Mesenchymal stem cell (in vitro differentiated cells and primary cell): ENCODE results near the gene C10orf90.

ENCODE experiments used
- DNase-seq: peaks from one replicate; pipeline ENCODE4 v3.0.0-alpha.2; 2013
- H2AFZ ChIP-seq: one replicate; pipeline ENCODE4 v1.6.1; 2013; ENCODE audit warnings: low read depth, mild to moderate bottlenecking, control low read depth, inconsistent platforms, low read length, moderate library complexity
- H2AK5ac ChIP-seq: 2 replicates; pipeline ENCODE4 v1.6.1; 2013; ENCODE audit warnings: low read length, moderate library complexity, mild to moderate bottlenecking, inconsistent platforms; ENCODE audit not compliant: severe bottlenecking
- H2BK120ac ChIP-seq: one replicate; pipeline ENCODE4 v1.6.1; 2013; ENCODE audit warnings: low read depth, mild to moderate bottlenecking, inconsistent platforms, low read length, moderate library complexity
- H2BK12ac ChIP-seq, 2 experiments: one replicate each; pipeline ENCODE4 v1.6.1; 2013; ENCODE audit warnings: inconsistent platforms in 2 of 2, low read length in 2 of 2, mild to moderate bottlenecking in 2 of 2, moderate library complexity in 2 of 2, control low read depth in 1 of 2
- H2BK15ac ChIP-seq: one replicate; pipeline ENCODE4 v1.6.1; 2013; ENCODE audit warnings: mild to moderate bottlenecking, low read depth, inconsistent platforms; ENCODE audit not compliant: poor library complexity, severe bottlenecking
- H2BK5ac ChIP-seq: 2 replicates; pipeline ENCODE4 v1.6.1; 2013; ENCODE audit warnings: low read depth, mild to moderate bottlenecking, low read length, control low read depth, inconsistent platforms; ENCODE audit not compliant: poor library complexity, severe bottlenecking
- H3K14ac ChIP-seq, 2 experiments: one replicate each; pipeline ENCODE4 v1.6.1; 2013; ENCODE audit warnings: inconsistent platforms in 2 of 2, low read length in 2 of 2, control low read depth in 1 of 2, mild to moderate bottlenecking in 1 of 2, moderate library complexity in 1 of 2
- H3K18ac ChIP-seq, 2 experiments: one replicate each; pipeline ENCODE4 v1.6.1; 2013; ENCODE audit warnings: inconsistent platforms in 2 of 2, low read length in 2 of 2, control low read depth in 1 of 2, low read depth in 1 of 2, mild to moderate bottlenecking in 1 of 2
- H3K23ac ChIP-seq, 2 experiments: one replicate each; pipeline ENCODE4 v1.6.1; 2013; ENCODE audit warnings: inconsistent platforms in 2 of 2, low read length in 2 of 2, mild to moderate bottlenecking in 2 of 2, moderate library complexity in 2 of 2, control low read depth in 1 of 2
- H3K27ac ChIP-seq: 2 replicates; pipeline ENCODE4 v1.5.1; 2013; ENCODE audit warnings: mild to moderate bottlenecking, moderate library complexity, low read length, control low read depth, inconsistent platforms; ENCODE audit not compliant: poor library complexity, severe bottlenecking
- H3K27me3 ChIP-seq, 2 experiments: 2 replicates each; pipeline versions ENCODE4 v1.6.1 to v1.7.0; 2013; ENCODE audit warnings: low read length in 2 of 2, mild to moderate bottlenecking in 2 of 2, moderate library complexity in 2 of 2, control low read depth in 1 of 2, inconsistent platforms in 1 of 2; ENCODE audit not compliant: control insufficient read depth in 1 of 2, insufficient read depth in 1 of 2
- H3K36me3 ChIP-seq, 2 experiments: 2 replicates each; pipeline versions ENCODE4 v1.6.1 to v1.7.0; 2013; ENCODE audit warnings: low read length in 2 of 2, control low read depth in 1 of 2, inconsistent platforms in 1 of 2, low read depth in 1 of 2, mild to moderate bottlenecking in 1 of 2; ENCODE audit not compliant: insufficient read depth in 2 of 2, control insufficient read depth in 1 of 2
- H3K4ac ChIP-seq, 2 experiments: one replicate each; pipeline ENCODE4 v1.6.1; 2013; ENCODE audit warnings: inconsistent platforms in 2 of 2, low read length in 2 of 2, mild to moderate bottlenecking in 2 of 2, moderate library complexity in 2 of 2, control low read depth in 1 of 2, low read depth in 1 of 2
- H3K4me1 ChIP-seq: 2 replicates; pipeline ENCODE4 v1.6.1; 2013; ENCODE audit warnings: low read depth, low read length, control low read depth; ENCODE audit not compliant: control insufficient read depth, insufficient read depth
- H3K4me2 ChIP-seq: 2 replicates; pipeline ENCODE4 v1.6.1; 2013; ENCODE audit warnings: low read length, mild to moderate bottlenecking, inconsistent platforms; ENCODE audit not compliant: poor library complexity, severe bottlenecking
- H3K4me3 ChIP-seq, 2 experiments: 2 replicates each; pipeline versions ENCODE4 v1.5.1 to v1.7.0; 2013; ENCODE audit warnings: low read length in 2 of 2, mild to moderate bottlenecking in 2 of 2, control low read depth in 1 of 2, low read depth in 1 of 2; ENCODE audit not compliant: insufficient read depth in 1 of 2
- H3K79me1 ChIP-seq: replicated peaks from 2 replicates; pipeline ENCODE4 v1.6.1; 2013; ENCODE audit warnings: mild to moderate bottlenecking, control low read depth, low read length, inconsistent platforms; ENCODE audit not compliant: poor library complexity, severe bottlenecking
- H3K9ac ChIP-seq: 2 replicates; pipeline ENCODE4 v1.7.0; 2013; ENCODE audit warnings: mild to moderate bottlenecking, low read length, moderate library complexity
- H3K9me3 ChIP-seq: 2 replicates; pipeline ENCODE4 v1.7.0; 2013; ENCODE audit warnings: mild to moderate bottlenecking, low read length; ENCODE audit not compliant: control insufficient read depth
- H4K8ac ChIP-seq: one replicate; pipeline ENCODE4 v1.6.1; 2013; ENCODE audit warnings: inconsistent platforms, mild to moderate bottlenecking, low read length, moderate library complexity
- H4K91ac ChIP-seq: one replicate; pipeline ENCODE4 v1.6.1; 2013; ENCODE audit warnings: mild to moderate bottlenecking, low read length, inconsistent platforms
- WGBS: methylation state at CpG from one replicate; pipeline ENCODE4 v1.1.7; 2013; ENCODE audit warnings: mixed read lengths; 5-methylcytosine and 5-hydroxymethylcytosine counted together

The C10orf90 gene

DNA sequence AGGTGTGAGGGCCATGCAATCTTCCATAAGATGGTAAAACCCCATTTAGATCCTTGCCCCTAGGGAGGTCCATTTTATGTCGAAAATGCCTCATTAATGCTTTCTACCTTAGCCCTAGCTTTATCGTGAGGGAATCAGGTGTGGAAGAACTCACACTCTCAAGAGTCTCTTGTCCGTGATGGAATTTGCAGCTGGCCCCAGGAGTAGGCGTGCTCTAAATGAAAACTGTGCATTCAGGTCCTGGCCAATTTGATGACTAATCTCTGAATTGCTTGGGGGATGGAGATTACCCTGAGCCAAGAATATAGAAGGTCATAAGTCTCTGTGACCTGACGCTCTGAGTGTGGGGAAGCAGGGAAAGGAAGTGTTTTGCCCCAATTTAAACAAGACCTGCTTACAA is 6.6 kb downstream of the C10orf90 start:
- WGBS: 15% methylated on average over 5 of the region's 5 CpGs
- Histone ChIP-seq H3K9me3 (no peaks in the 10 kb centered on the region), H2BK5ac (no peak overlapping the region), H3K4me3 (peak overlapping the region in 1 of 2 experiments; percentile 34), H3K18ac (peak overlapping the region; percentile 69 to 94), H2BK15ac (peak overlapping the region; percentile 13), H3K27me3 (peaks cover 0 to 5% of the 10 kb centered on the region in 2 experiments), H2BK12ac (peak overlapping the region; percentile 47 to 90), H3K79me1 (no peaks in the 10 kb centered on the region), H2BK120ac (peak overlapping the region; percentile 66), H3K27ac (no peak overlapping the region), H3K23ac (no peak overlapping the region), H3K4ac (peak overlapping the region in 1 of 2 experiments; percentile 98), H4K91ac (peak overlapping the region; percentile 74), H3K36me3 (no peaks in the 10 kb centered on the region), H3K4me2 (no peak overlapping the region), H2AK5ac (no peak overlapping the region), H3K14ac (no peak overlapping the region), H3K4me1 (no peaks in the 10 kb centered on the region), H4K8ac (no peak overlapping the region), H2AFZ (no peak overlapping the region), H3K9ac (peak overlapping the region; percentile 81)
- DNase-seq: peak; percentile 94

DNA sequence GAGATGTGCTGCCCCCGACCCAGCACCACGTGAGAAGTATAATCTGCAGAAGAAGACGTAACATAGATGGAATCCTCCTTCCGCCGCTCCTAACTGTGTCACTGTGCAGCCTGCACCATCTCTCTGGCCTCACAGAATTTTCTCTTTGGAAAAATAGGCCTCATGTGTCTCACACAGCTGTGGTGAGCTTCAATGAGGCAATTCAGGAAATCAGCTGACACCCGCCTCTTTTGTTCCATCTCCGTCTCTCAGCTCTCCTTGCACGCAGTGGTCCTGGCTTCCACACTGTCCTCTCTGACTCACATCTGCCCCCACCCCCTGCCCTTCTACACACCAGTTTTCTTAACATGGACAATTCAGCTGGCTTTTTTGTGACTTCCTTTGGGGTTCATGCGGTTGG is 7.2 kb downstream of the C10orf90 start:
- 17% methylated on average over 8 of the region's 9 CpGs for WGBS
- H3K4me2 ChIP-seq: no peak overlapping the region
- no peak overlapping the region for H3K27ac ChIP-seq
- H2BK12ac ChIP-seq: peak overlapping the region in 1 of 2 experiments; percentile 99
- no peaks in the 10 kb centered on the region for H3K36me3 ChIP-seq
- H3K4me1 ChIP-seq: no peaks in the 10 kb centered on the region
- no peak overlapping the region for H2AK5ac ChIP-seq
- no peak overlapping the region for H2BK15ac ChIP-seq
- H3K79me1 ChIP-seq: no peaks in the 10 kb centered on the region
- no peak overlapping the region for H3K23ac ChIP-seq
- DNase-seq: peak; percentile 100
- H2AFZ ChIP-seq: no peak overlapping the region
- H3K4ac ChIP-seq: peak overlapping the region; percentile 85 to 96
- H2BK5ac ChIP-seq: no peak overlapping the region
- H2BK120ac ChIP-seq: peak overlapping the region; percentile 99
- peak overlapping the region; percentile 86 for H3K9ac ChIP-seq
- H4K91ac ChIP-seq: peak overlapping the region; percentile 94
- H4K8ac ChIP-seq: no peak overlapping the region
- H3K27me3 ChIP-seq: peaks cover 0 to 5% of the 10 kb centered on the region in 2 experiments
- H3K9me3 ChIP-seq: no peaks in the 10 kb centered on the region
- H3K14ac ChIP-seq: no peak overlapping the region
- H3K4me3 ChIP-seq: peak overlapping the region in 1 of 2 experiments; percentile 1
- peak overlapping the region in 1 of 2 experiments; percentile 94 for H3K18ac ChIP-seq

DNA sequence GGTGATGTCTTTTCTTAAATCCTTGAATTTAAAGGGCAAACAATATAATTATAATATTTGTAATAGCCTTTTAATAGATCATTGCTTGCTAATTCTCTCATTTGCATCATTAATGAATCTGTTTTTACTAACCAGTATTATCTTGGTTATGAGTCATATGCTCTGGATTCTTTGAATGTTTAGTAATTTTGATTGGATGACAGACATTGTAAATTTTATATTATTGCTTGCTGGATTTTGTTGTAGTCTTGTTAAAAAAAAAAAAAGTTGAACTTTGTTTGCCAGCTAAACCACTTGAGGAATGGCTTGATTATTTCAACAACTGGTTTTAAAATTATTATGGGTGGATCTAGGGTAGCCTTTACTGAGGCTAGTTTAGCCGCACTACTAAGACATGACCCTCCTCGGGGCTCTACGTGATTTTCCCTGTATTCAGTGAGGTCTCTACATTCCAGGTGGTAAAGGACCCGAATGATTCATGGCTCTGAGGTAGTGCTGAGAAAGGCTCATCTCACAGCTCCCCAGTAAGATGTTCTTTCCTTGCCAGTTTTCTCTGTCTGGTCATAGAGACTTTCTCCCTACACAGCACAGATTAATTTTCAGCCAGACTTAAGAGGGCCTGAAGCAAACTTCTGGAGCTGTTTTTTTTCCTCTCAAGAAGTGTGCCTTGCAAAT is 8.5 kb downstream of the C10orf90 start:
- Histone ChIP-seq H2BK15ac (no peak overlapping the region), H2BK5ac (no peak overlapping the region), H3K9ac (peak overlapping the region; percentile 86), H4K91ac (peak overlapping the region; percentile 94), H4K8ac (no peak overlapping the region), H3K4me3 (no peak overlapping the region), H3K79me1 (no peaks in the 10 kb centered on the region), H3K23ac (no peak overlapping the region), H2BK120ac (peak overlapping the region; percentile 99), H3K18ac (peak overlapping the region; percentile 94 to 95), H3K4me1 (no peaks in the 10 kb centered on the region), H3K27ac (no peak overlapping the region), H3K4ac (peak overlapping the region; percentile 43 to 96), H3K27me3 (peaks cover 0 to 5% of the 10 kb centered on the region in 2 experiments), H3K36me3 (no peaks in the 10 kb centered on the region), H2BK12ac (no peak overlapping the region), H3K4me2 (no peak overlapping the region), H3K9me3 (no peaks in the 10 kb centered on the region), H3K14ac (no peak overlapping the region), H2AK5ac (no peak overlapping the region), H2AFZ (no peak overlapping the region)
- 51% methylated on average over 4 of the region's 4 CpGs for WGBS
- peak; percentile 84 for DNase-seq

DNA sequence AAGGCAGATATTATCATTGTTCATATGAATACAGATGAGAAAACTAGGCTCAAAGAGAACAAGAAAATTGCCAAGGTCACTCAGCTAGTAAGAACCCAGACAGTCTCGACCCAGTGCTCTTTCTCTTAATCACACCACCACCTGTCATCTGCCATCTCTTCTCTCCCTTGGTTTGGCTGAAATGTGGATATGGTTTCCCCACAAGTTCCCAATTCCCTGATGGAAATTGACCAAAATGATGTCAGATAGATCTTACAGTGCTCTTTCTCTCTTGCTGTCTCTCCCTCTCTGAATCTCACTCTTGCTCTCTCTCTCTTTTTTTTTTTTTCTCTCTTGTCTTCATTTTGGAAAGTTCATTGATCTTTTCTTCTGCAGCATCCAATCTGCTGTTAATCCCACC is 9.1 kb downstream of the C10orf90 start:
- peak overlapping the region; percentile 11 to 85 for H2BK12ac ChIP-seq
- no peak overlapping the region for H4K8ac ChIP-seq
- H3K36me3 ChIP-seq: no peaks in the 10 kb centered on the region
- no peak overlapping the region for H2AFZ ChIP-seq
- H2BK120ac ChIP-seq: no peak overlapping the region
- no peak overlapping the region for H2BK5ac ChIP-seq
- no peak overlapping the region for H3K4me2 ChIP-seq
- WGBS: 100% methylated on average over 1 of the region's 1 CpG
- H3K79me1 ChIP-seq: no peaks in the 10 kb centered on the region
- no peak overlapping the region for H3K18ac ChIP-seq
- peak overlapping the region; percentile 86 for H3K9ac ChIP-seq
- H2BK15ac ChIP-seq: no peak overlapping the region
- H2AK5ac ChIP-seq: no peak overlapping the region
- H4K91ac ChIP-seq: no peak overlapping the region
- no peak overlapping the region for H3K23ac ChIP-seq
- H3K4me1 ChIP-seq: no peaks in the 10 kb centered on the region
- H3K4ac ChIP-seq: no peak overlapping the region
- H3K27me3 ChIP-seq: peaks cover 0 to 5% of the 10 kb centered on the region in 2 experiments
- no peak for DNase-seq
- no peak overlapping the region for H3K14ac ChIP-seq
- H3K4me3 ChIP-seq: no peak overlapping the region
- no peaks in the 10 kb centered on the region for H3K9me3 ChIP-seq
- H3K27ac ChIP-seq: no peak overlapping the region
